Measurements from ENCODE around the gene MDC1.

MDC1 gene

DNA sequence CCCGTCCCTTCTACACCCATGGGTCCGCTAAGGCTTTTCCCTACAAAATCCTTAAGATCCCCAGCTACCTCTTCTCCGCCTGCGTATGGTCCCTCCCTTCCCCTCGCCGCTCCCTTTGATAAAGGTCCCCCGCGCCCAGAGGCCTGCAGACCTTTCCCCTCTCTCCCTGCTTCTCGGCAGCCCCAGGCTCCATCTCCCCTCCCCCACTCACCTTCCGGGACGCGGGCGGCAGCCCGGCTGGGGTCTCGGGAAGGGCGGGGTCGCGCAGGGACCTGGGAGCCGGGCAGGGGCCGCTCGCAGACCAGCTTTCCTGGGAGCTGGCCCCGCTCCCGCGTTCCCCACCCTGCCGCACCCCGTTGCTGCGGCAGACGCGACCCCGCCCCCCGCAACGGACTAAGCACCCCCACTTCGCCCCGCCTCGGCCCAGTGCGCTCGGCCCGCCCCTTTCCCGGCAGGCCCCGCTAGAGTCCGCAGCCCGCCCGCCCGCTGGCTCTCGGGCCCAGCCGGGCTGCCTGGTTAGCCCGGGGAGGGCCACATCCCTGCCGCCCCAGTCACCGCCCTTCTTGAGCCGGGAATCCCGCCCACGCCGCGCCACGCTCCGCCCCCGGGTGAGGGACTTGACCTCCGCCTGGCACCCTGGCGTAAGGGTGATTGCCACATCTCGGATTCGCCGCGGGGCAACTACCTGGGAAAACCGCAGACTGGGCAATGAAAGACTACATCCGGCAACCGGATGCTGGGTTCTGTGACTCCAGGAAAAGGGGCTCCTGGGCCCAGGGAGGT lies 25.4 kb upstream of the MDC1 start, which contains the start of gene FLOT1:
Gene FLOT1 (minus strand): TSS at position 372 of the 783 bp plus-strand sequence. CDS start 498 bp downstream, outside the sequence.
- Histone ChIP-seq H3K9me2 (replicated peaks; ENCODE audit: insufficient read depth, low read length) (no peaks in the 10 kb centered on the region), H3K4me2 (ENCODE audit: low read depth, low read length) (peak within 1 kb of the TSS; percentile 90), H3K9ac (ENCODE audit: low read length) (peak within 1 kb of the TSS; percentile 66), H3K27ac (ENCODE audit: low read length) (peak within 1 kb of the TSS; percentile 43; the same call in 1 of the 2 replicates), H3K27me3 (replicated peaks; ENCODE audit: insufficient read depth, low read length) (no peaks in the 10 kb centered on the region), H3K36me3 (replicated peaks; ENCODE audit: insufficient read depth, low read length) (0 out of 2 replicates have a peak, but pooled peaks cover 3% of the 10 kb centered on the region), H4K20me1 (ENCODE audit: insufficient read depth, low read length) (no peaks in the 10 kb centered on the region), H3K9me3 (replicated peaks; ENCODE audit: insufficient read depth, low read length) (no peaks in the 10 kb centered on the region), H2AFZ (ENCODE audit: low read length) (peak within 1 kb of the TSS; percentile 94), H3K79me2 (ENCODE audit: low read length) (peaks cover 19% of the 10 kb centered on the region), H3K4me3 (ENCODE audit: low read length) (peak within 1 kb of the TSS; percentile 89), H3K4me1 (ENCODE audit: low read length) (peaks cover 22% of the 10 kb centered on the region), H3F3A (ENCODE audit: insufficient read depth, low read length) (peaks cover 22% of the 10 kb centered on the region)
- peak; percentile 95 for DNase-seq
- no peak for TF ChIP-seq EZH2phosphoT487 (IDR thresholded peaks at IDR 0.05; ENCODE audit: low read length)
- TF ChIP-seq, protein P1, sequence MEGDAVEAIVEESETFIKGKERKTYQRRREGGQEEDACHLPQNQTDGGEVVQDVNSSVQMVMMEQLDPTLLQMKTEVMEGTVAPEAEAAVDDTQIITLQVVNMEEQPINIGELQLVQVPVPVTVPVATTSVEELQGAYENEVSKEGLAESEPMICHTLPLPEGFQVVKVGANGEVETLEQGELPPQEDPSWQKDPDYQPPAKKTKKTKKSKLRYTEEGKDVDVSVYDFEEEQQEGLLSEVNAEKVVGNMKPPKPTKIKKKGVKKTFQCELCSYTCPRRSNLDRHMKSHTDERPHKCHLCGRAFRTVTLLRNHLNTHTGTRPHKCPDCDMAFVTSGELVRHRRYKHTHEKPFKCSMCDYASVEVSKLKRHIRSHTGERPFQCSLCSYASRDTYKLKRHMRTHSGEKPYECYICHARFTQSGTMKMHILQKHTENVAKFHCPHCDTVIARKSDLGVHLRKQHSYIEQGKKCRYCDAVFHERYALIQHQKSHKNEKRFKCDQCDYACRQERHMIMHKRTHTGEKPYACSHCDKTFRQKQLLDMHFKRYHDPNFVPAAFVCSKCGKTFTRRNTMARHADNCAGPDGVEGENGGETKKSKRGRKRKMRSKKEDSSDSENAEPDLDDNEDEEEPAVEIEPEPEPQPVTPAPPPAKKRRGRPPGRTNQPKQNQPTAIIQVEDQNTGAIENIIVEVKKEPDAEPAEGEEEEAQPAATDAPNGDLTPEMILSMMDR (IDR thresholded peaks at IDR 0.05; ENCODE audit: low read length): no peak
- TF ChIP-seq EZH2 (optimal IDR thresholded peaks at IDR 0.05; ENCODE audit: low read depth, low read length): no peak

DNA sequence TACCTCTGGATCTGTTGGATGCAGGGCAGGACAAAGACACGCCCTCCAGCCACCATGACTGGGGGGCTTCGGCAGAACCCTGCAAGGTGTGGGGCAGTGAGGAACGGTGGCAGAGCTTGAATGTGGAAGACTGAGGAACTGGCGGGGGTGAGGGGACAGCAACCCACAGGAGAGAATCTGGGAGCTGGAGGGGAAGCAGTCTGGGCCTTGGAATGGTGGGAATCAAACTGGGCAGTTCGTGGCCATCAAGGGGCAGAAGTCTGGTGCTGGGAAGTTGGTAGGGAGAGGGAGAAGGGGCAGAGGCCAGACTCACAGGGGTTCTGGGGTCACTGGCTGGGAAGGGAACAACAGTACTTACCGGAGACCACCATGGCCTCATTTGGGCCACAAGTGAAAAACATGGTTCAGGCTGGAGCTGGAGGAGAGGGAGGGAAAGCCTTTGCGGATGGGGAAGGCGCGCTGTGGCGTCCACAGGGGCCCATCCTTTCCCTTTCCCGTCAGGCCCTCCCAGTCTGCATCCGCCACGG lies 24.8 kb upstream of the MDC1 start:
- Histone ChIP-seq H3K4me3 (ENCODE audit: low read length) (peak overlapping the region; percentile 89), H4K20me1 (ENCODE audit: insufficient read depth, low read length) (no peaks in the 10 kb centered on the region), H3K9me2 (replicated peaks; ENCODE audit: insufficient read depth, low read length) (no peaks in the 10 kb centered on the region), H3F3A (ENCODE audit: insufficient read depth, low read length) (peaks cover 22% of the 10 kb centered on the region), H3K9ac (ENCODE audit: low read length) (peak overlapping the region; percentile 66), H3K27me3 (replicated peaks; ENCODE audit: insufficient read depth, low read length) (no peaks in the 10 kb centered on the region), H3K79me2 (ENCODE audit: low read length) (peaks cover 19% of the 10 kb centered on the region), H3K4me1 (ENCODE audit: low read length) (peaks cover 29% of the 10 kb centered on the region), H3K36me3 (replicated peaks; ENCODE audit: insufficient read depth, low read length) (0 out of 2 replicates have a peak, but pooled peaks cover 3% of the 10 kb centered on the region), H2AFZ (ENCODE audit: low read length) (peak overlapping the region; percentile 91), H3K9me3 (replicated peaks; ENCODE audit: insufficient read depth, low read length) (no peaks in the 10 kb centered on the region), H3K27ac (ENCODE audit: low read length) (no peak overlapping the region), H3K4me2 (ENCODE audit: low read depth, low read length) (peak overlapping the region; percentile 90)
- DNase-seq: no peak
- no peak for TF ChIP-seq EZH2 (optimal IDR thresholded peaks at IDR 0.05; ENCODE audit: low read depth, low read length)
- TF ChIP-seq EZH2phosphoT487 (IDR thresholded peaks at IDR 0.05; ENCODE audit: low read length): no peak
- TF ChIP-seq, protein P1 (IDR thresholded peaks at IDR 0.05; ENCODE audit: low read length): no peak

DNA sequence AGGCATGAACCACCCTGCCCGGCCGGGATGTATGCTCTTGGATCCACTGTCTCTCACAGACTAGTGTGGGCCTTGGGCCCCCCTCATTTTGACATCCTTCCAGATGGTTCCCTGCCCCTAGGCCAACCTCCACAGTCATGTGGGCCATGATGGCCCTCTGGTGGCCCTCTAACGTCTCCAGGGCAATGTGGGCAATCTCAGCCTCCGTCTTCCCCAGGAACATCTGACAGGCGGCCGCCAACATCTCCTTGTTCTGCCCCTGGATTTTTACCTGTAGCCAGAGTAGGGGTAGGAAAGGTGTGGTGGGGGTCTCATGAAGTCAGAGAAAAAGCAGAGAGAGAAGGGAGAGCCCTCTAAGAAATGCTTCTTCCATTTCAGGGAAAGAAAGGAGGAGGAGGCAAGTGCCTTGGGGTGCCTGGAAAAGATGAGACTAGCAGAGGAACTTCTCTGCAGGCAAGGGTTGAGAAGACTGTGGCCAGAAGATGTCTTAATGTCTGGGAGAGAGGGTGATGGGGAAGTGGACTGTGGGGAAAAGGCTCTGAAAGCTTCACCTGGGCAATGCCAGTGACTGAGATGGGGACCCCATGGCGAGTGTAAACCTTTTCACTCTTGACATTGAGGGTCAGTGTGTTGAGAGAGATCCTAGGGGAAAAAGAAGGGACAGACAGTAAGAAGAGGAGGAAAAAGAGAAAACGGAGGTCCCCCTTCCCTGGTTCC lies 24.1 kb upstream of the MDC1 start:
- peaks cover 32% of the 10 kb centered on the region for H3K4me1 ChIP-seq (ENCODE audit: low read length)

More for the DNA sequence above, 24.1 kb upstream of the MDC1 start:
- H3K9me3 ChIP-seq (replicated peaks; ENCODE audit: insufficient read depth, low read length): no peaks in the 10 kb centered on the region
- H3K9ac ChIP-seq (ENCODE audit: low read length): peak overlapping the region; percentile 66; the same call in 1 of the 2 replicates
- peaks cover 19% of the 10 kb centered on the region for H3K79me2 ChIP-seq (ENCODE audit: low read length)
- H3K9me2 ChIP-seq (replicated peaks; ENCODE audit: insufficient read depth, low read length): no peaks in the 10 kb centered on the region
- peaks cover 23% of the 10 kb centered on the region for H3F3A ChIP-seq (ENCODE audit: insufficient read depth, low read length)
- DNase-seq: no peak
- H3K36me3 ChIP-seq (replicated peaks; ENCODE audit: insufficient read depth, low read length): 0 out of 2 replicates have a peak, but pooled peaks cover 3% of the 10 kb centered on the region
- H3K4me3 ChIP-seq (ENCODE audit: low read length): peak overlapping the region; percentile 89
- H3K4me2 ChIP-seq (ENCODE audit: low read depth, low read length): peak overlapping the region; percentile 90
- no peaks in the 10 kb centered on the region for H4K20me1 ChIP-seq (ENCODE audit: insufficient read depth, low read length)
- no peak overlapping the region for H2AFZ ChIP-seq (ENCODE audit: low read length)
- TF ChIP-seq EZH2phosphoT487 (IDR thresholded peaks at IDR 0.05; ENCODE audit: low read length): no peak
- no peak for TF ChIP-seq EZH2 (optimal IDR thresholded peaks at IDR 0.05; ENCODE audit: low read depth, low read length)
- TF ChIP-seq, protein P1 (IDR thresholded peaks at IDR 0.05; ENCODE audit: low read length): no peak
- no peaks in the 10 kb centered on the region for H3K27me3 ChIP-seq (replicated peaks; ENCODE audit: insufficient read depth, low read length)
- no peak overlapping the region for H3K27ac ChIP-seq (ENCODE audit: low read length)

Data from MM.1S (cell line).